B cell (primary cell): ENCODE data around the gene TFG. TPM values are rescaled to one million over a fixed set of nuclear protein-coding genes. Genes with fewer than 3 reads are reported as not detected.

Experiments
- ATAC-seq: fragments of 200-7000 bp; cut with Tn5 transposase; one replicate; pipeline ENCODE4 v1.10.0; 2021; ENCODE audit warnings: low read depth, mild to moderate bottlenecking, moderate number of reproducible peaks, moderate library complexity
- CTCF ChIA-PET: fragments of 350-600 bp; sonication (Branson Sonifier 250); formaldehyde crosslinking; loops from one replicate; lab custom pipeline; 2021; ENCODE audit warnings: antibody characterized with exemption, inconsistent platforms; lab: Charles Lee
- POLR2A ChIA-PET: fragments of 350-600 bp; sonication (Branson Sonifier 250); formaldehyde crosslinking; loops from one replicate; lab custom pipeline; 2021; ENCODE audit warnings: antibody characterized with exemption; lab: Charles Lee
- DNase-seq: peaks from one replicate; pipeline ENCODE4 v3.0.0; 2013
- H2AFZ ChIP-seq: 2 replicates; pipeline ENCODE4 v1.6.1; 2012; ENCODE audit warnings: mild to moderate bottlenecking, low read depth, low read length; ENCODE audit not compliant: insufficient read depth, poor library complexity, severe bottlenecking
- H3K27ac ChIP-seq, 2 donors: 1 replicate in 1 of 2; 2 replicates in 1 of 2; pipeline ENCODE4 v1.5.1; 2012 to 2013; ENCODE audit warnings: low read length in 2 of 2, mild to moderate bottlenecking in 2 of 2, moderate library complexity in 1 of 2
- H3K27me3 ChIP-seq, 4 experiments: fragments of 200-600 bp in 1 of 4; sonication (generic) in 1 of 4; replicated peaks in 1 of 4; 1 replicate in 2 of 4; 2 replicates in 2 of 4; pipeline versions ENCODE4 v1.6.1 to v1.7.0; 2013 to 2016; ENCODE audit warnings: low read length in 3 of 4, mild to moderate bottlenecking in 2 of 4, mixed read lengths in 1 of 4, moderate library complexity in 1 of 4; ENCODE audit not compliant: insufficient read depth in 4 of 4, control insufficient read depth in 3 of 4; ENCODE audit errors: control extremely low read depth in 1 of 4
- H3K36me3 ChIP-seq, 2 experiments: replicated peaks in 1 of 2; 1 replicate in 1 of 2; 2 replicates in 1 of 2; pipeline versions ENCODE4 v1.6.1 to v1.7.1; 2013; ENCODE audit warnings: low read length in 1 of 2; ENCODE audit not compliant: insufficient read depth in 2 of 2, control insufficient read depth in 1 of 2; ENCODE audit errors: control extremely low read depth in 1 of 2, extremely low read depth in 1 of 2
- H3K4me1 ChIP-seq, 2 donors: fragments of 200-600 bp in 1 of 2; sonication (generic) in 1 of 2; 1 replicate in 1 of 2; 2 replicates in 1 of 2; pipeline versions ENCODE4 v1.5.1 to v1.6.1; 2013 to 2017; ENCODE audit warnings: low read length in 2 of 2; ENCODE audit not compliant: control insufficient read depth in 2 of 2, insufficient read depth in 2 of 2
- H3K4me2 ChIP-seq: replicated peaks from 2 replicates; pipeline ENCODE3; 2012; ENCODE audit warnings: mild to moderate bottlenecking, low read depth, low read length; ENCODE audit not compliant: poor library complexity, severe bottlenecking
- H3K4me3 ChIP-seq, 5 experiments: fragments of 200-600 bp in 1 of 5; sonication (generic) in 1 of 5; 1 replicate in 3 of 5; 2 replicates in 2 of 5; pipeline versions ENCODE4 v1.5.1 to v1.7.0; 2011 to 2016; ENCODE audit warnings: low read length in 4 of 5, mild to moderate bottlenecking in 4 of 5, low read depth in 2 of 5, control low read depth in 1 of 5, moderate library complexity in 1 of 5; ENCODE audit not compliant: insufficient read depth in 1 of 5; ENCODE audit errors: control extremely low read depth in 1 of 5, extremely low read depth in 1 of 5
- H3K79me2 ChIP-seq: fragments of 200-600 bp; sonication (generic); one replicate; pipeline ENCODE4 v1.6.0; 2016; ENCODE audit warnings: low read length; ENCODE audit not compliant: control insufficient read depth, insufficient read depth
- H3K9ac ChIP-seq: fragments of 200-600 bp; sonication (generic); 2 replicates; pipeline ENCODE4 v1.6.1; 2017; ENCODE audit warnings: mild to moderate bottlenecking, low read length, moderate library complexity
- H3K9me3 ChIP-seq, 3 donors: one replicate each; pipeline versions ENCODE4 v1.6.1 to v1.7.1; 2013; ENCODE audit warnings: low read length in 2 of 3; ENCODE audit not compliant: control insufficient read depth in 2 of 3, insufficient read depth in 1 of 3; ENCODE audit errors: control extremely low read depth in 1 of 3
- H4K20me1 ChIP-seq: 2 replicates; pipeline ENCODE4 v1.6.0; 2012; ENCODE audit warnings: mild to moderate bottlenecking, low read length; ENCODE audit not compliant: insufficient read depth, control insufficient read depth, poor library complexity, severe bottlenecking
- H3K27ac Mint-ChIP-seq: one replicate; pipeline ENCODE4 v1.8.0; 2021; ENCODE audit warnings: mixed read lengths
- H3K27me3 Mint-ChIP-seq: one replicate; pipeline ENCODE4 v1.8.0; 2021; ENCODE audit warnings: mixed read lengths
- H3K4me1 Mint-ChIP-seq: one replicate; pipeline ENCODE4 v1.8.0; 2021; ENCODE audit warnings: mixed read lengths
- H3K4me3 Mint-ChIP-seq: one replicate; pipeline ENCODE4 v1.8.0; 2021; ENCODE audit warnings: mixed read lengths
- H3K9me3 Mint-ChIP-seq: one replicate; pipeline ENCODE4 v1.8.0; 2022; ENCODE audit warnings: mixed read lengths; ENCODE audit not compliant: insufficient read depth
- EZH2 ChIP-seq: IDR thresholded peaks from 2 replicates; pipeline ENCODE4 v1.6.1; 2012; ENCODE audit warnings: borderline replicate concordance, low read depth, mild to moderate bottlenecking, moderate library complexity, low read length; ENCODE audit not compliant: insufficient read depth, poor library complexity, severe bottlenecking
- WGBS: methylation state at CpG from one replicate; pipeline ENCODE4 v1.1.5; 2013; ENCODE audit warnings: missing lambda C conversion rate; ENCODE audit not compliant: insufficient coverage; 5-methylcytosine and 5-hydroxymethylcytosine counted together
- intact Hi-C: fragments of 100-400 bp; cut with micrococcal nuclease; formaldehyde crosslinking; loops from one replicate; pipeline ENCODE4 v1.10.0; 2022
- polyA plus RNA-seq: library from polyadenylated mRNA; depleted of rRNA; stranded (reverse); fragments of >200 nt; gene quantifications from 2 replicates; pipeline ENCODE4 v1.2.3, GENCODE V29; 2012
- total RNA-seq, 2 donors: library from RNA; stranded (reverse); fragments of 120-200 nt in 1 of 2; gene quantifications; 1 replicate in 1 of 2; 2 replicates in 1 of 2; pipeline versions ENCODE4 v1.2.3 to v1.2.4, GENCODE V29; 2013 to 2022
- TF ChIP-seq, protein P1 (sequence below): fragments of 200-600 bp; IDR thresholded peaks from one replicate; pipeline ENCODE4 v1.8.0; 2022; ENCODE audit warnings: antibody characterized with exemption, mild to moderate bottlenecking

Gene TFG
- total and polyA plus RNA-seq, 2 donors (not counting 1 experiment from before 2014, with no cell fraction given), result 40.3 to 44.0 TPM

DNA sequence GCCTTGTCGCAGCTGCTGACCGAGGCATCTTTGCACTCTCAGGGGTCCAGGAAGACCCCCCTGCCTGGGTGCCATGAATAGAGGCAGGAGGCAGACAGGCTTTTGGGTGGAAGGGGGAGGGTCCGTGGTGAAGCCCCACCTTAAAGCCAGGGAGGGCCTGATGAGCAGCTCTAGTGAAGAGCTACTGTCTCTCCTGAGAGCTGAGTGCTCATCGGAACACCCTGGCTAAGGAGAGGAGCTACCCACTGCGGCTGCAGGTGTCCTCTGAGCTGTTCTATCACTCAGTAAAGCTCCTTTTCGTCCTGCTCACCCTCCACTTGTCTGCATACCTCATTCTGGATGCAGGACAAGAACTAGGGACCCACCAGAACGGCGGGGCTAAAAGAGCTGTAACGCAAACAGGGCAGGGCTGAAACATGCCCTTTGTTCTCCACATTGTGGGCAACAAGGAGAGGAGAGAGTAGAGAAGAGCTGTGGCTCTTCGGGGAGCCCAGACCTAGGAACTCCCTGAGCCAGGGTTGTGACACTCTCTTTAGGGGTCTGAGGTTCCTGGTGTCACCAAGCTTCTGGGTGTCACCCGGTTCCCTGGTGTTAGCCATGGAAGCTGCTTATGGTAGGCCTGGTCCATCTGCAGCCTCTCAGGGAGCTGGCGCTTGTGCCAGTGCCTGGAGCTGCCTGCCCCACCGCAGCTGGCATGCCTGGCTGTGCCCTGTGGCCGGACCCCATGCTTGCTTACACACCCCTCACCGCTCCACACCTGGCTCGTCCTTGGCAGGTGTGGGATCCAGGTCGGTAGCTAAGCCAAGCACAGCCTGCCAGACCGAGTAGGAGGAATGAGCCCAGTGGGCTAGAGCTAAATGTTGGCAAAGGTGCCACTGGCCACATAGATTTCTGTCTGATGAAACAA is 26.2 kb upstream of the TFG start:
- DNase-seq, result no peak
- intact Hi-C loops, result no loop called here
- ATAC-seq, result no peak
- Histone ChIP-seq H2AFZ (no peak overlapping the region), H3K27me3 (peaks cover 0 to 11% (median 0%) of the 10 kb centered on the region in 4 experiments), H3K9ac (no peak overlapping the region), H3K4me1 (no peaks in the 10 kb centered on the region), H3K4me3 (no peak overlapping the region), H3K9me3 (peaks cover 0 to 9% (median 0%) of the 10 kb centered on the region in 3 donors), H3K79me2 (no peaks in the 10 kb centered on the region), H3K36me3 (no peaks in the 10 kb centered on the region), H3K27ac (no peak overlapping the region), H4K20me1 (no peaks in the 10 kb centered on the region), H3K4me2 (no peak overlapping the region)
- WGBS, result 92% methylated on average over 14 of the region's 18 CpGs
- H3K9me3 Mint-ChIP-seq, result no peaks in the 10 kb centered on the region
- no peak overlapping the region for H3K27ac Mint-ChIP-seq
- no peak overlapping the region for H3K4me3 Mint-ChIP-seq
- peaks cover 13% of the 10 kb centered on the region for H3K27me3 Mint-ChIP-seq
- CTCF ChIA-PET, result no interaction called here
- POLR2A ChIA-PET, result no interaction called here
- no peaks in the 10 kb centered on the region for H3K4me1 Mint-ChIP-seq
- TF ChIP-seq, protein P1, sequence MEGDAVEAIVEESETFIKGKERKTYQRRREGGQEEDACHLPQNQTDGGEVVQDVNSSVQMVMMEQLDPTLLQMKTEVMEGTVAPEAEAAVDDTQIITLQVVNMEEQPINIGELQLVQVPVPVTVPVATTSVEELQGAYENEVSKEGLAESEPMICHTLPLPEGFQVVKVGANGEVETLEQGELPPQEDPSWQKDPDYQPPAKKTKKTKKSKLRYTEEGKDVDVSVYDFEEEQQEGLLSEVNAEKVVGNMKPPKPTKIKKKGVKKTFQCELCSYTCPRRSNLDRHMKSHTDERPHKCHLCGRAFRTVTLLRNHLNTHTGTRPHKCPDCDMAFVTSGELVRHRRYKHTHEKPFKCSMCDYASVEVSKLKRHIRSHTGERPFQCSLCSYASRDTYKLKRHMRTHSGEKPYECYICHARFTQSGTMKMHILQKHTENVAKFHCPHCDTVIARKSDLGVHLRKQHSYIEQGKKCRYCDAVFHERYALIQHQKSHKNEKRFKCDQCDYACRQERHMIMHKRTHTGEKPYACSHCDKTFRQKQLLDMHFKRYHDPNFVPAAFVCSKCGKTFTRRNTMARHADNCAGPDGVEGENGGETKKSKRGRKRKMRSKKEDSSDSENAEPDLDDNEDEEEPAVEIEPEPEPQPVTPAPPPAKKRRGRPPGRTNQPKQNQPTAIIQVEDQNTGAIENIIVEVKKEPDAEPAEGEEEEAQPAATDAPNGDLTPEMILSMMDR, result no peak
- no peak for TF ChIP-seq EZH2

DNA sequence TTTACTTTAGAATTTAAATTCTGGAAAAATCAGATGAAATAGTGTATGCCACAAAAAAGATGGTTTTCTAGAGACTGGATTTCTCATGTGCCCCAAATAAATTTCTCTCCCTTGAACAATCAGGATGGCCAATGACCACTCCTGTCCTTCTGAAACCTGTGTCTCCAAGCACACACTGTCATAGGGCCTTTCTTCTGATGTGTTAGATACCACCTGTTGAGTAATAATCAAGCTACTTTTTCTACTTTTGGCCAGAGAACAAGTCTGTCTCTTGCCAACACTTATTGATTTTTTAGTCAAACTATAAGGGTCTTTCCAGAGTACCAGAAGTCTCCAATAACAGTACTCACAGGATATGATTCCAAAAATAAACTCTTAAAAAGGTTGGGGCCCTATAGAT is 16.1 kb upstream of the TFG start:
- H2AFZ ChIP-seq, result no peak overlapping the region
- TF ChIP-seq EZH2, result no peak
- TF ChIP-seq, protein P1, result no peak
- H3K27me3 ChIP-seq, result peaks cover 0 to 33% (median 10%) of the 10 kb centered on the region in 4 experiments
- DNase-seq (no peak), ATAC-seq (no peak)
- no peak overlapping the region for H3K4me2 ChIP-seq
- Mint-ChIP-seq H3K27me3 (peaks cover 47% of the 10 kb centered on the region), H3K27ac (no peak overlapping the region), H3K4me3 (no peak overlapping the region), H3K4me1 (no peaks in the 10 kb centered on the region), H3K9me3 (no peaks in the 10 kb centered on the region)
- H3K4me1 ChIP-seq, result no peaks in the 10 kb centered on the region
- CTCF ChIA-PET, result no interaction called here
- POLR2A ChIA-PET, result no interaction called here
- intact Hi-C loops, result no loop called here
- no peaks in the 10 kb centered on the region for H4K20me1 ChIP-seq
- no peak overlapping the region for H3K27ac ChIP-seq
- no peak overlapping the region for H3K9ac ChIP-seq
- H3K9me3 ChIP-seq, result no peaks in the 10 kb centered on the region
- H3K4me3 ChIP-seq, result no peak overlapping the region
- no peaks in the 10 kb centered on the region for H3K36me3 ChIP-seq
- no peaks in the 10 kb centered on the region for H3K79me2 ChIP-seq
